HG03520 (cell line): ENCODE data around the gene FNIP2.
A peak's percentile ranks its signal among the peaks of the same experiment; 100 is the strongest.

Experiments
- ATAC-seq: cut with Tn5 transposase; IDR thresholded peaks from one replicate; pipeline ENCODE4 v1.9.1; 2021; ENCODE audit warnings: mild to moderate bottlenecking, moderate library complexity; ENCODE audit not compliant: unreplicated experiment

FNIP2 gene

DNA sequence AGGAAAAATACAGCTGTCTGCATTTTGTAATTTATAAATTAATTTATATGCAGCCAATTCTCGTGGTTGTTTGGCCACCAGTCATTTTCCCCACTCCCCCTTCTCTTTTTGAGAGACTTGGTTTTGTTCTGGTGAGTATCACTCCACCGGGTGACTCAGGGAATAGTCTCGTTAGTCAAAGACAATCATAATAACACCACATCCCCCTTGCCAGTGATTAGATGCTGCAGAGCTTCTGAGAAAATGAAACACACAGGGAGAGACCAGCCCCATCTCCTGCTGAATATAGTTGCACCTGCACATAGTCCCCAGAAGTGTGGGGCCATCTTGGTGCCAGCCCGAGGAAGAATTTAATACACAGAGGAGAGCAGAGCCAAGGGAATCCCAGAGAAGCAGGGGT is 8.0 kb upstream of the FNIP2 start:
- no peak for ATAC-seq

DNA sequence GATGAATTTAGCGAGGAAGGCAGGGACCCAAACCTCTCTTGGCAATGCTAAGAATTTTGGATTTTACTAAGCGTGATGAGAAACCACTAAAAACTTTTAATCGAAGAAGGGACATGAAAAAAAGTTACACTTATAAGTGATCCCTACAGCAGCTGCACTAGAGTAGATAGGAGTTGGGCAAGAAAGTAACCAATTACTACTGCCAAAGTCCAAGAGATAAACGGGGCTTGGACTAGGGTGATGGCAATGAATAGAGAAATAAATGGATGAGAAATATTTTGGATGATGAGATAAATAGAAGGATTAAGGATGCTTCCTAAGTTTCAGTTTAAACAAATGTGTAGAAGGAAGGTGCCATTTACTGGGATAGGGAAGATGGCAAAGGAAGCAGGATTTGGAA is 6.3 kb upstream of the FNIP2 start:
- ATAC-seq = no peak

DNA sequence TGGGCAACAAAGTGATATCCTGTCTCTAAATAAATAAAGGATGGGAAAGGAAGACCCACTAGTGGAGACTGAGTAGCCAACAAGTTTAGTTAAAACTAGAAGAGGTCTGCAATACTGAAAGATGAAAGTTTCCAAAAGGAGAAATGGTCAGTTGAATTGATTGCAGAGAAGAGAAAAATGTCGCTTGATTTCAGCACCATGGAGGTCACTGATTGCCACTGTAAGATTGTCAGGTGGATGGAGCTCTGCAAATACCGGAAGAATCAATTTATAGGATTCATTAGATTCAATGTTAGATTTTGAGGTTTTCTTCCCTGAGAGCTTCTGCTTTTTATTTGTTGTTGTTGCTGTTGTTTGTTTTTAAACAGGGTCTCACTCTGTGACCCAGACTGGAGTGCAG is 5.4 kb upstream of the FNIP2 start:
- ATAC-seq = no peak

DNA sequence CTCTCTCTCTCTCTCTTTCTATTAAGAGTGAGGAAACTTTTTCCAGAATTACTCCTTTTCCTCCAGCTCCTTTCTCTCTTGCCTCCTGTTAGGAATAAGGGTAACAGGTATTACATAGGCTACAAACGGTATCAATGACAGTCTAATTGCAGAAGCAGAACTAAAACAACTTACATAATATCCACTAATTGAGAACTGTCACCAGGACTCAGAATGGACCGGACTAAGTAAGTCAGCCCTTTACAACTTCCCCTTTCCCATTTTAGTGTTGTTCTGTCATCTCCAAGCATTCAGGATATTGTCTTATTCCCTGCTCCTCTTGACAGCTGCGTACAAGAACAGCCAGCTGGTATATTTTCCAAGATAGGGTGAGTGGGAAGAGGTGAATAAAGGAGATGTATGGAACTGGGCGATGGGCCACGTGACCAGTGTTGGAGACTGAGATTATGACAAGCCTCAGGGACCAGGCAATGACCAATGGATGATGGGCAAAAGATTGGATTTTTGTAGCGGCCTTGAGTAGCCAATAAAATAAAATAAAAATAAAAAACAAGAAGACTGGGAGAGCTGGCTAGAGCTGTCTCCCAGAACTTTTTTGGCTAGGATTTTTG is 2.3 kb upstream of the FNIP2 start:
- ATAC-seq = no peak

DNA sequence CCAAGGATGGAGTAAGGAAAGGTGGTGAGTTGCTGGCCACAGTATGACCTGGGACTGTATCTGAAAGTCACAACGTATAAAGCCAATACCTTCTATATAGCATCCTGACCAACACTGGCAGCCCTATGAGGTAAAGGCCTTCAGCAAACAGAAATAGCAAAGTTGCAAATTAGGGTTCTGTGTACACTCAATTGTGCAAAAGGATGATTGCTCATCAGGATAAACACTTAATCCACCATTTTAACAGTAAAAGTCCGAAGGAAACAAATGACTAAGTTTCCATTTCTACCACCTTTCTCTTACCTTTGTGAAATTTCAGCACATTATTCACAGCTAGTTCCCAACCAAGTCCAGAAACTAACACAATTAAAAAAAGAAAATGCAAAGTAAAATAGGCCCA is 1.4 kb upstream of the FNIP2 start:
- ATAC-seq = no peak

DNA sequence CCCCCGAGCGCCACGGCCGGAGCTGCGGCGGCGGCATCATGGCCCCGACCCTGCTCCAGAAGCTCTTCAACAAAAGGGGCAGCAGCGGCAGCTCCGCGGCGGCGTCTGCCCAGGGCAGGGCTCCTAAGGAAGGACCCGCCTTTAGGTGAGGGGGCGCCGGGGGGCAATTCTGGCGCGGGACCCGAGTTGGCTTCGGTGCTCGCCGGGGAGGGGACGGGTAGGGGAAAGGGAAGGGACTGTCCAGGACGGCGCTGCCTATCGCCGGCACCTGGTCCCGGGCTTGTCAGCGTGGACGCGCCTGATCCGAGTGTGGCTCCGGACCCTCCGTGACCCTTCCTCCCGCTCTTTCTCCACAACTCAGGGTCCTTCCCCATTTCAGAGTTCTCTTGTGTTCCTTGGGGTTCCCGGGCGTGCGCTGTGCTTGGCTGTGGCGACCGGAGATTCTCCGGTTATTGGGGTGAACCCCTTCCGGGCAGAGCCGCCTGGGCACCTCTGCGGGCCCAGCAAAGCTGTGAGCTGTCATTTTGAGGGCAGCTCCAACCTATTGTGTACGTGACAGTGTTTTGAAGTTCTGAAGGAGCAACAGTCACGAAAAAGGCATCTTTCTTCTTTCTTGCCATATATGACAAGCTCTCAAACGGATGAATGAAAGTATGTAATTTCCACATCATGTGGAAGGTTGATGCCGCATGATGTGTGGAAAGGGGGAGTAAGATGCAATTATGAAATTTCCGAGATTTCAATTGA is 522 bp downstream of the FNIP2 start:
- ATAC-seq = peak; percentile 38

DNA sequence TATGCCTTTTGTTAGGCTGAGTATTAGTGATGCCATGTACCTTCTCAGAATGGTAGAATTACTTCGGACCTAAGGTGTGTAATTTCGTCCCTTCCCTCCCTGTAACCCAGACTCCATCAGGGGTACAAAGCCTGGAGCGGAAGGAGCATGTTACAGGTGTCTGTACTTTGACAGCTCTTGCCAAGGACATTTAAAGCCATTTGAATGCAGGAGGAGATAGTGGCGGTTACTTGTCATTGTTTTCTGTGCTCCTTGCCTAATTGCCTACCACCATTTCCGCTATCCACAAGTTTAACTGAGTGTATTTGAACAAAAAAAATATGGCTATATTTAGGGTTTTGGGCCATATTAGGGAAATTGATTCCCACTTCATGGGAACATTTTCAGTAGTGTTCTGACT is 1.8 kb downstream of the FNIP2 start:
- ATAC-seq = no peak

DNA sequence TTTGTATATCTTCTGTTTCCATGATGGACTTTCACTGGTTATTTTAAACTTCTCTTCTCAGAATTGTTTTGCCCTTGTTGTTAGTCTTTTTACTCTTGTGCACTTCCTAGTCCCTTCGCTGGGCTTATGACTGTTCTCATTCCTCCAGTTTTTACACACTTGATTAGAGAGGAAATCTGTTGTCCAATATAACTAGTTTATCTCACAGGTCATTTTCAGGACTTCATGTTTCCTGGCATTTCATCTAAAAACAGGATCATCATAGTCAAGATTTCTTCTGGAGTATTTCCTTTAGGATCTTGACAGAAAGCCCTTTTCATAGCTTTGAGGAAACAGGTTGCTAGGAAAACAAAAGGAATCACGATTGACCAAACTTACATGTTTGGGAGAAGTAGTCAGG is 3.0 kb downstream of the FNIP2 start:
- no peak for ATAC-seq

DNA sequence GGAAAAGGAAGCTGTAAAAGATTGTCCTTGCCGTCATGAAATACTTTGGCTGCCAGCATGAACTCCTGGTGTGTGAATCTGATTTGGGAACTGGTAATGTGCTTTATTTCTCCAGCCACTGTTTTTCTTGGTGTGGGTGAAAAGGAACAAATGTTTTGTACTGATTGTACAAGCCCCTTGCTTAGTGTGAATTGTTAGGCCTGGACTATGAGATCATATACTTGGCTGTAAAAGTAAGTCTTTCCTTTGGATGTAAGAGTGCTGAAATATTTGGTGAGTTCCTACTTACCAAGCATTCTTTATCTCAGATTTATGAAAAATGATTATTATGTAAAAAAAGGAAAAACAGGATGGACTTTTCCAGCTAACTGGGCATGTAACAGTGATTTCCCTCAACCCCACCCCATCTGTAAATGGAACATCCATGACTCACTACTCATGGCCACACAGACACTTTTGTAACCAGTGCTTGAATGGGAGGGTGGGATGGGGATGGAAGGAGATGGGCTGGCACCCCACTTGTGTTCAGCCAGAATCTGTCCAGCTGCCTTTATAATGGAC is 6.3 kb downstream of the FNIP2 start:
- ATAC-seq = no peak

DNA sequence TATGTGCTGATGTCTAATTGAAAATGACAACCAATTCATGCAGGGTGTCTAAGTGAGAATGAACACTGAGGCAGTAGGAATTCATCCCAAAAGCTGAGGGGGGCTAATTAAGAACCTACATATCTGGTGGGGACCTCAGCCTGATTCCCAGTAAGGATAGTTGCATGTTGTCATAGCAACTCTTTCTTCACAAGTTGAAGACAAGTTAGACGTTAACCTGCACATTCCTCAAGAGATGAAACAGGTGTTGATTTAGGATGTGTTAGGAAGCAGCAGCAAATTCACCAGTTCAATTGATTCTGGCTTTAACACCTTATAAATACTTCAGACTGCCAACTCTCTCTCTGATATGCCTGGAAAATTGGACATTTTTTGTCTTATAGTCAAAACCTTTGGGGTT is 7.3 kb downstream of the FNIP2 start:
- ATAC-seq = no peak

DNA sequence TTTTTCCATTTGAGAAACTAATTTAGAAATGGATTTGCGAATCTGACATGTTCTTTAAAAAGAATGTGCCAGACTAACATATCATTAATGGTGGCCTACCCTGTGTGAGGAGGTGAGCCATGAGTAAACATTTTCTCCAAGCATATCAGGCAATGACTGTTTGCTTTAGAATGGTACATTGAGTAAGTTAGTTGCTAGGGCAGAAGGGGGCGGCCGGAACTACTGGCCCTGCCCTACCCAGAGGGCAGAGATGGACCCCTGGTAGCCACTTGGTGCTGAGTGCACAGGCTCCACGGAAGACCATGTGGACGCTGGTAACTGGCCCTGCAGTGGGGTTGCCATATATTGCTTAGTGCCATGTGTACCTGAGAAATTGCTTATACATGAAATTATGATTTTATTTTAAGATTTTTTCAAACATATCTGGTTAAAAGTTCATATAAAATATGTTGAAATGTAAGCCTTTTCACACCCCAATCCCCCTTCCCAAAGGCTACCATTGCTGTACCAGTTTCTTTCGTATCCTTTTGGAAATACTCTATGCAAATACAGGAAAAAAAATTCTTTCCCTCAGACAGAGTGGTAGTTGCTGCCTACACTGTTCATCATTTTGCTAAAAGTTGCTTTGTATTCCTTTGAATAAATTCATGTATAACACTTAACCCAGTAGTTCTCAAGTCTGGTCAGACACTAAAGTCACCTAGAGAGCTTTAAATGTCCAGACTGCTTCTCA is 8.8 kb downstream of the FNIP2 start:
- ATAC-seq = peak; percentile 18

DNA sequence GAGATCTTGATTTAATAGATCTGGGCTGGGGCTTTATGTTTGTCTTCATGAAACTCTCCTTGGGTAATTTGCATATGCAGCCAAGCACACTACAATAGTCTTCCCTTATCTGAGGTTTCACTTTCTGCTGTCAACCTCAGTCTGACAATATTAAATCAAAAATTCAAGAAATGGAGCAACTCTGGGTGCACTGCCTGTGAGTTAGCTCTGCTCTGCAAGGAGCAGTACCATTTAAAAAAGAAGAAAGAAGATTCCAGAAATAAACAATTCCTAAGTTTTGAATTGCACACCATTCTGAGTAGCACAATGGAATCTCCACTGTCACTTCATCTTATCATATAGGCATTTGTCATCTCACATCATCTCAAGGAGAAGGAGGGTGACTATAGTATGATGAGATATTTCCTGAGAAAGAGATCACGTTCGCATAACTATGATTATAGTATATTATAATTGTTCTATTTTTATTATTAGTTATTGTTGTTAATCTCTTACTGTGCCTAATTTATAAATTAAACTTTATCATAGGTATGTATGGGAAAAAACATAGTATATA is 9.4 kb downstream of the FNIP2 start:
- ATAC-seq = peak; percentile 99

DNA sequence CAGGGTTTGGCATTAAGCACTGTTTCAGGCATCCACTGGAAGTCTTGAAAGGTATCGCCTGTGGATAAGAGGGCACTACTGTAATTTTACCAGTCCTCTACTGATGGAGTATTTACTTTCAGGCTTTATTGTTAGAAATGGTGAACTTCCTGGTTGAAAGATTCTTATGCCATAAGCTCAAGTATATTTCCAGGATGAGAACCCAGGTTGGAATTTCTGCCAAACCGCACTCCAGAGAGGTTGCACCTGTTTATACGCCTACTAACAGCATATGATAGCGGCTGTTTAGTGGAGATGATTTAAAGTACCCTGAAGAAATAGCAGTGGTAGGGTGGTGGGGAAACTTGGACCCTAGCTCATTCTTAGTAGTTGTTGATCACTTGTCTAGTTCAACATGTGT is 9.9 kb downstream of the FNIP2 start:
- ATAC-seq = no peak

DNA sequence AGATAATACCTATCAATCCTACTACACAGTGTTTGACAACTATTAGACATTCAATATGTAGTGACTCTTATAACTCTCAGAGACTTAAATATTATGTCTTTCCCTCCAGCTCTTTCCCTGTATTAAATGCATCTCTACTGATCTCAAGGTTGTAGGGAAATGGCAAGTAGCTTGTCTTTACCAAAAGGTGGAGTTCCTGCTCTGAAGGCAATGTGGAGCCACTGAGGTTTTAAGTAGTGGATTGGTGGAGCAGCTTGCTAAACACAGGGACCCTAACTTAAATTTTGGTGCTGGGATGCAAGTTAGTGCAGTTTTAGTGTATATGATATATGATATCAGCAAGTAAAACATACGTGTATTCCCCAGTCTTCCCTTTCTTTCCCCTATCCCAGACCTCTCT is 13.1 kb downstream of the FNIP2 start:
- no peak for ATAC-seq

DNA sequence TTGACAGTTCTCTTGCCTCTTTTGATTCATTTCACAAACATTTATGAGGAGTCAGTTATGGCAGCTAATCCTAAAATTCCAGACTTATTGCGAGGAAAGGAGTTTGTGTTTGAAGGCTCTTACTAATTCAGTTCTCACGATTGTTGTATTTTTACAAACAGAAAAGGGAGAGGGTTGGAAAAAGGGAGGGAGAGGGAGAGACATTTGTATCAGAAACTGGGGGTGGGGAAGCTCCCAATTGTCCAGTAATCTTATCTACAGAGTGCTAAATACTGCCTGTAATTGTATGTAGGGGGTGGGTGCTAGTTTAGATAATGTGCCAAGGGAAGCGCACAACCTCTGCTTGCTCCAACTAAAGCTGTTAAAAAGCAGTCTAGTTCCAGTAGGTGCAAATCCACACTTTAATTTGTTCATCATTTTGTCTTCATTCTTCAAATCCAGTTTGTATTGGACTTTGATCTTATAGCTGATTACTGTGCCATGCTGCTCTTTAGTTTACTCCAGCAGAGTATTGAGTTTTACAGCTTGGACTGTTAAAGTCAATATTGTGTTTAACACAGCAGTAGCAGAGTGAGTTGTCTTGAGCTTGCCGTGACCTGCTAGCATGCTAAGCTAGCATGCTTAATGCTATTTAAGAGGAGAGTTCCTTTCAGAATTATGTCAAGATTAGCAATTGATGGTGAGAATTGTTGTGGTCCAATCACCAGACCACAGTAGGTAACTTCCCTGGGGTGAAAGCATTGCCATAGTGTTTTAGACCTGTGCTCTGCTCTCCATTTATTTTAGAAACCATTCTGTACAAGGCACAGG is 13.9 kb downstream of the FNIP2 start:
- peak; percentile 27 for ATAC-seq

DNA sequence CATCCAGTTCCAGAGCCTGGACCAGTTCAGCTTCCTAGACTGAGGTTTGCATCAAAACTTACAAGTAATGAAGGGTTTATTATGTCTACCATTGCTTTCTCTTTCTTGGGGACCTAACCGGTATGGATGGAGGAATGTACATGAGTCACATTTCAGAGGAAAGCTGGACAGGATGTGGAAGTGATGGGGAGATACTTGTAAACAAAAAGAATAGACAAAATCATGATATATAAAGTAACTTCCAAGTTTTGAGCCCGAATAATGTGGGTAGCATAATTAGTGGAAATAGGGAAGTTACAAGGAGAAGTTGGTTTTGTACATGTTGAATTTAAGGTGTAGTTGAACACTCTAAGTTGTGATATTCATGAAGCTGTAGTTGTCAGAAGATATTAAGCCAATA is 15.0 kb downstream of the FNIP2 start:
- no peak for ATAC-seq

DNA sequence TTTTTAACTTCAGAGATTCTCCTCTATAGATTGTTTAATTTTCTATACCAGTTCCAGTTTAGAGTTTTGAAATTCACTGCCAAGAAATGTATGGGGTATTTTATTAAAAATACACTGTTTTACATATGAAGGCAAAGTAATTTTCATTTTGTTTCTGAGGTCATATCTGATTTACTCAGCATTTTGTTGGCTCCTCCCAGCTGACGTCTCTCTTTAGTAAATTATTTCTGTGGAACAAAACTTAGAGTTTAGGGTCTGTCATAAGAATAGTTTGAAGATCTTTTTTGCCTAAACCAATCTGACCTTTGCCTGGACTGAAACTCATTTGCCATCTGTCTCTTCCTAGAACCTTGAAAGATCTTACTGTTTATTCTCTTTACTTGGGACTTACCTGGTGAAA is 16.9 kb downstream of the FNIP2 start:
- ATAC-seq = no peak

DNA sequence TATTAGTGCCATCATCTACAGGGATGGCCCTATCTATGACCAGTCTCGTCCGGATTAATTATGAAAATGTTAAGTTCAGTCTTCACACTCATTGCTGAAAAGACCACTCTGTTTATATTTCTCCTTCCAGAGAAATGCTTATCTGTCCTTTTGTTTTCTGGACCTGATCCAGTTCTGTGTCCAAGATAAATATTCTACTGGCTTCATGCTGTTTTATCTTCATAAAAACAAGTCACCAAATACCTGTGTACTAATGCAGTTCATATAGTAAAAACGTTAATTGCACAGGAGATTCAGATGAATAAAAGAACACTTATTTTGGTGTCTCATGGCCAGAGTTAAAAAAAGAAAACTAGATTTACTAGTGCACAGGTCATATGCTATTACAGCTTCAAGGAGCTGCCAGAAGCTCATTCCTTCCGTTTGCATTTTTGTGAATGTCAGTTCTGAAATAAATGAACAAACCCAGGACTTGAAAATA is 17.3 kb downstream of the FNIP2 start:
- ATAC-seq = no peak

DNA sequence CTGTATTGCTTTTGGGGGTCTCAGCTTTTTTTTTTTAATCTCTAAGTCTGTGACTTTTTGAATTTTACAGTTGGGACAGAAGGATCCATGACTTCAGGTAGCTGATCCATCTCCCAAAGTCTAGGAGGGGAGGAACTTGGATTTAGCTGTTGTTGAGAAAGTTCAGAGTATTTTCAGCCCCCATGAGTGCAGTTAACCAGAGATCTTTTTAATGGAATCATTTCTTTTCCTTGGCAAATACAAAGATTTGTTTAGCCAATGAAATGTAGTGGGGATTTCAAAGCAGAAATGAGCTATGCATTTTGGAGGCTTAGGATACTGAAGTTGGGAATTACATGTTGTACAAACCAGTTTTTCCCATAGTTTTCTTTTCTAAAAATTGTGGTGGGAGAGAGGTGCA is 18.1 kb downstream of the FNIP2 start:
- ATAC-seq = no peak

DNA sequence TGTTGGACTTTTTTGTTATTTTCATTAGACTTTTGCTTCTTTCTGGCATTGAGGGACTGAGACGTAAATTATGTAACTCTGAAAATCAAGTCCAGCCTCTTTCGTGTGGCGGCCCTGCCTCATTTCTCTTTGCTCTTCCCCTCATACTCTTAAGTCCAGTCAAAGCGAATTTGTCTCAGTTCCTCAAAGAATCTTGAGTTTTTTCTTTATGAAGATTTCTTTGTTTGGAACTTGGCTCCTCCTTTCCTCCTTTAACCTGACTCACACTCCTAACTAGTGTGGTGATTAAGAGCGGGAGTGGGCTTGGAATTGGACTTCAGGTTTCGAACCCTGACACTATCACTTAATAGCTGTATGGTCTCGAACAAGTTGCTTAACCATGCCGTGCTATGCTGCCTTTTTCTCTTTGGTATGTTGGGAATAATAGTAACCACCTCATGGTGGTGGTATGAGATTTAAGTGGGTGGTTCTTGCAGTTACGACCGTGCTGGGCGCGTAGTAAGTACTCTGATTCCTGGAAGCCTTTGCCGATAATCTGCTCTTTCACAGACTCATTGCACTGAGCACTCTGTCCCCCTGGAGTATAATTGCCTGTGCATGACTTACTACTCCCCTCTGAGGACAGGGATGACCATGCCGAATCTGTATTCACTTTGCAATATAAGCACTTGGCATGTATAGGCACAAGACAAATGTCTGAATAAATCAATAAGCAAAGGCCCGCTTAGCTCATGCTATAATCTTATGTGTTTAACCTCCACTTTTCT is 19.1 kb downstream of the FNIP2 start:
- ATAC-seq = no peak
